GM19025 (cell line): ENCODE results near the gene P3H2.
"Not testable (repeated sequence)": the region's sequence is repeated elsewhere in the genome, so short reads cannot be mapped to it uniquely, and the experiment has no call there.

Experiments
- ATAC-seq: cut with Tn5 transposase; IDR thresholded peaks from one replicate; pipeline ENCODE4 v1.9.1; 2021; ENCODE audit warnings: mild to moderate bottlenecking, low read depth, moderate library complexity; ENCODE audit not compliant: unreplicated experiment

Gene P3H2

GRCh38 chr3:190088890-190089289 lies 31.8 kb downstream of the P3H2 start:
- no peak for ATAC-seq

- no peak for ATAC-seq
Measured at GRCh38 chr3:190086191-190086590, 34.5 kb downstream of the P3H2 start.

DNA sequence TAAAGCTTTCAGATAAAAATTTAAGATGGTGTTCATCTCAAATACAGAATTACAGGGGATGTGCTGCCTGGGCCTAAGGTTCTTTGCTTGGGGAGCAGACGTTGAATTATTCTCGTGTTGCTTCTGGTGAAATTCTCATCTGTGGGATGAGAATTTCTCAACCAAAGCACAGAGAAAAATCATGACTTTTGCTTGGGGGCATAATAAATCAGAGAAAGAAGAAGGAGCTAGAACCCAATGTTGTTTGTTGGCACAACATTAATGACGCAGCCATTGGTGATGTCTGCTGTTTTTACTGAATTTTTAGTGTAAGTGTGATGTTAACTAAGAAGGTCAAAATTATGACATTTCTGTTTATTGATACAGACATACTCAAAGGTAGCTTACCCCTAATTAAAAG lies 35.7 kb downstream of the P3H2 start:
- ATAC-seq = no peak

- no peak for ATAC-seq
Measured at GRCh38 chr3:190083635-190084034, 37.1 kb downstream of the P3H2 start.

DNA sequence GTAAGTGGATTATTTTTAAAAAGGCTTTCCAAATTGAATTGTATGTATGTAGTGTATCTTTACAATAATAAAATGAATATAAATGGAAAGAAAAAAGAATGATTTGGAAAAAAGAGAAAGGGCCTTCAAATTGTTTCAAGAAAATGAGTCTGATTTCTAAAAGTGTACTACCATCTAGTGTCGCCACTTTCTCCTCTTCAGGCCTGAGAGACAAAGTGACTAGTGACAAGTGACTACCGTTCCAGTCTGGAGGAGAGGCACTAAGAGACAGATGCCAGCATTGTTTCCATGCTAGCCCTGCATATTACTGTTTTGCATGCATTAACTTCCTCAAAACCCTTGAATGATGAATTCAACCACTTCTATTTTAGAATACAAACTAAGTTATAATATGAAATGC lies 39.3 kb downstream of the P3H2 start:
- ATAC-seq = no peak

- not testable (repeated sequence) for ATAC-seq
Measured at GRCh38 chr3:190079173-190079572, 41.5 kb downstream of the P3H2 start.

GRCh38 chr3:190077395-190078045 lies 43.2 kb downstream of the P3H2 start:
- no peak for ATAC-seq

DNA sequence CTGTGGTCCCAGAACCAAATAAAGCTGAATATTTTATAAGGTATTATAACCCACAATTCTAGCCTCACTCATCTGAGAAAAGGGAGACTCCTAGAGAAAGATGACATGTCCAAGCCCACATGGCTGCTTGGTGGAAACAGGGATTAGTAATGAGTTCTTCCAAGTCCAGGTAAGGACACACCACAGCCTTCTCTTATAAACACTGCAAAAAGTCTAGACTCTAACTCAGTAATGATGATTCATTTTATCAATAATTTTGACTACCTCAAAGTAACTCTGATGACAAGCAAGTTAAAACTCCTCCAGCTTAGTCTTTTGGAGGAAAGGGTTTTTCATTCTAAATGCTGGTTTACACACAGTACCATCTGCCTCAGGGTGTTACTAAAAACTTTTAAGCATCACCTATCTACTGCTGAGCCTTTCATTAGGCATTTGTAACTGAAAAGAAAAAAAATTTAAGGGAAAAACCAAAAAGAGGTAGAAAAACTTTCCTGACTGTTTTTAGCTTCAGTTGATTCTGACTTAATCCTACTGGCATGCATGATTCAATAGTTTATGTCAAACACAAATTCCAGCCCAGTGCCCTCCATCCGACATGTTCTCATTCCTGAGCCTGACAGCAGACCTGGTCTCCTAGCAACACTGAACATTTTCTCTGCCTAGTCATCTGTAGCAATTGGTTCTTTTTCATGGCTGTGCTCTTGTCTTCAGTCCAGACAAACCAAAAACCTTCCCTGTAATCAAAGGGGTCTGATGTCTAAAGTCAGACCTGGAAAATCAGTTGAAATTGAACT lies 43.9 kb downstream of the P3H2 start:
- no peak for ATAC-seq

DNA sequence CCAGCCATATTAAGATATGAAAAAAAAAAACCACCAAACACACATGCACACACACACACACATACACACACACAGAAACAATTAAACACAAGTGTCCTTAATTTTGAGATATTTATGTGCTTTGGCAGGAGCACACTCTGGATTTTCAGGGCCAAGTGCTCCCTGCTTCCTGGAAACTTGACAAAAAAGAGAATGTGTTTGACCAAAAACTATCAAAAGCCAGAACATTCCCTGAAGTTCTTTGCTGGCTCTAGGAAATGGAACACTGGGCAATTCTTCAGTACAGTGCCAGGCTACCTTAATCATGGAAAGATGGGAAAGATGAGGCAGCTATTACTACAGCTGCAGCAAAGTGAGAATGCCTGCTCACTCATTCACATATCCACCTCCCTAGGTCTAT lies 44.6 kb downstream of the P3H2 start:
- ATAC-seq = no peak

DNA sequence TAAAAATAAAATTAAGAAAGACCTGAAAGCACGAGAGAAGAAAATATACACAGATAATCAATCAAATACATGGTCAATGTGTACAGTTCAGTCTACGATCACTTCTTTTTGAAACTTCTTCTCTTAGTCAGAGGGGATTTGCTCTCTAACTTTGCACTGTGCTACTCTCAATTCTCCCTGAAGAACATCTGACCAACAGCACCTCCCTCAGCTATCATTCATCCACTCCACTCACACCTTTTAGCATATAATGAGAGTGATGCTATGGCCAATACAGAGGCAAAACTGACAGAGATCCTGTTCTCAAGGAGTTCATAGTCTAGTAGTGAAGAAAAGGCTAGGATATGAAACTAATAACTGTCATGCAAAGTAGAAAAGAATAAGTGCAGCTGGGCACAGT lies 45.9 kb downstream of the P3H2 start:
- no peak for ATAC-seq

DNA sequence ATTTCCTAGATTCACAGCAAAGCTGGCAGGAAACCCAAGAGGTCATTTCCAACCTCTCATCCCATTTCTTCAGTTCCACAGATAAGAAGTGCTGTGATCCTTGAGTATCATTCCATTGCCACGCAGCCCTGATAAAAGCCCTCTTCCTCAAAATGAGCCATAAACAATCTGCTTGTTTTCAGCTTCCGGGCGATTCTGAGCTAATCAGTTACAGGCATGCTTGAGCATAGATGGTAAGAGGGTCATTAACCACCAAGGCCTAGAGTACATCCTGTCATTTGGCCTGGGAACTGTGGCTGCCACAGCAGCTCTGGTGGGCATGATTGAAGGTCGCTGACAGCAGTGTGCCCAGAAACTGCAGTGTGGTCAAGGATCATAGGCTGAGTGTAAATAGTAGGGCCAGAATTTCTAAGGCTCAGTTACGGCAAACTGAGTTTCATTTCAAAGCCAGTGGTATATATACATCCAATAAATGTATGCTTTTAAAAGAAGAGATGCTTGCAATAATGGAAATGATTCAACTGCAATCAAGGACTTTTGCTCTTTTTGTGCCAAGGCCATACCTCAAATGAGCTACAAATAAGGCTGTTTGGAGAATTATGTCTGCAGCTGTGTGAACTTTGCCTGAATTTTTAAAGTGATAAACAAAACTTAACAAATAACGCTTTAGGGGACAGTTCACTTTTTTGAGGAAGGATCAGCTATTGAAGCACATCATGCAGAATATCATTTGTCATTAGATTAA lies 47.3 kb downstream of the P3H2 start:
- ATAC-seq = no peak

DNA sequence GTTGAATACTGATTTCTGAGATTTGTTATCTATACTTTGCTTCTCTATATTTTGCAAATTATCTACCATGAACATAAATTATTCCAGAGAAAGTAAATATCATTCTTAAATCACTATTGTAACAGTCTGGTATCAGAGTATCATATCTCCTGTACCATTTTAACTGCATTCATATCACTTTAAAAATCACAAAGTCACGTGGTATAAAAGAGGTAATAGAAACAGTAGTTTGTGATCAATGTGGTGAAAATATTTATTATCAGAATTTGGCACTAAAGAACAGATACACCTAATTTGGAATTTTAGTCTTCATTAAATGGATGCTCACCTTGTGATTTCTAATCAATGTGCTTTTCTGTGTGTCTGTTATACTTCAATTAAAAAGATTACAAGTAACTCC lies 47.8 kb downstream of the P3H2 start:
- ATAC-seq = no peak

GRCh38 chr3:190071921-190072320 lies 48.8 kb downstream of the P3H2 start:
- not testable (repeated sequence) for ATAC-seq

- no peak for ATAC-seq
Measured at GRCh38 chr3:190070622-190071347, 49.9 kb downstream of the P3H2 start.

DNA sequence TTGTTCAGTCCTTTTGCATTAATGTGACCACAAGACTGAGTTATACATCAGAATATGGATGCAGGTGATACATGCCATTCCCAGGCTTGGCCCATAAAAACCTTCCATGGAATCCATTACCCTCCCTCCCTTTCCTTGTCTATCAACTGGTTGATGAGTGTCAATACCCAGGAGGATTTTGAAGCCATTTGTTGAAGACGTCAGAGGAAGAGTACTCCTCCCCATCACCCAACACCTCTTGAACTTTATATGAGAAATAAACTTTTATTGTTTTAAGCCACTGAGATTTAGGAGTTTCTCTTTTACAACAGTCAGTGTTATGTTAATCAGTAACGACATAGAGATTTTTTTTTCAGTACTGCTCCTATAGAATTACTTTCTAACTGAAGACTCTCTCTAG lies 55.5 kb downstream of the P3H2 start:
- no peak for ATAC-seq

GRCh38 chr3:190064659-190065058 lies 56.0 kb downstream of the P3H2 start:
- ATAC-seq = no peak

DNA sequence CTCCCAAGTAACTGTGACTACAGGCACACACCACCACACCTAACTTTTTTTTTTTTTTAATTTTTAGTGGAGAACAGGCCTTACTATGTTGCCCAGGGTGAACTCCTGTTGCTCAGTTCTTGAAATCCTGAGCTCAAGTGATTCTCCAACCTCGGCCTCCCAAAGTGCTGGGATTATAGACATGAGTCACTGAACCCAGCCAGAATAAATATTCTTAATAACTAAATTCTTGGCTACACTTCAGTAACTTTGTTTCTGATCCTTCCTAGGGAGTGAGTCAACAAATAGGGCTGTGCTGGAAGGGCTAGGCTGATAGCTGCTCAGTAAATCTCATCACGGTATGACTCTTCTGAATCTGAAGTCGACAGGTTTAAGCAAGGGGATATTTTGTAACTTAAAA lies 56.6 kb downstream of the P3H2 start:
- no peak for ATAC-seq

DNA sequence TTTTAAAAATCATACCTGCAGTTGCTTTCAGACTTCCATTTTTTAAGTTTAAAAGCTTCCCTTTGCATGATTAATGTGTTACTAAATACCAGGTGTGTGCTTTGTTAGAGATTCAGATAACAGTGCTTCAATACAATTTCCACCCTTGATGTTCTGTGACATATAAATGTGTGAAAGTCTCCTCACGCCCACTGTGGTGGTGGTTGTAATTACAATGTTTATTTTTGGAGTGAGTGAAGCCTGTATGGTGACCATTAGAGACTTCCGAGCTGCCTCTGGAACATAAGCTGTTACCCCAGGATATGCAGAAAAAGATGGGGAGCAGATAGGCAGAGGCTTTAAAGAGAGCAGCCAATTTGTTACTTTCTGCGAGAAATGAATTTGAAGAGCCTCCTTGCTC lies 57.2 kb downstream of the P3H2 start:
- no peak for ATAC-seq

- no peak for ATAC-seq
Measured at GRCh38 chr3:190060192-190060775, 60.4 kb downstream of the P3H2 start.

GRCh38 chr3:190059242-190059590 lies 61.5 kb downstream of the P3H2 start:
- ATAC-seq = no peak
